AG09319 (cell line): Measurements from ENCODE around the gene PGPEP1.

ENCODE experiments used
- DNase-seq: peaks from one replicate; pipeline ENCODE4 v3.0.0-alpha.2; 2010; ENCODE audit warnings: low read depth; ENCODE audit errors: extremely low read depth
- CTCF ChIP-seq: IDR thresholded peaks from 2 replicates; pipeline ENCODE4 v1.5.1; 2011; ENCODE audit warnings: low read depth, mild to moderate bottlenecking, inconsistent platforms, low read length, moderate library complexity

Gene PGPEP1

GRCh38 chr19:18419195-18419698 lies 78.8 kb downstream of the PGPEP1 start, which contains the start of gene SSBP4:
Gene SSBP4, plus strand, starts transcription at chr19:18419398. Its CDS starts 251 bp downstream, at chr19:18419649.
- TF ChIP-seq CTCF = peak; percentile 1; the same call in 1 of the 2 replicates
- no peak for DNase-seq
